HG03280 (cell line): ENCODE data around the gene TAPBP.
A peak's percentile ranks its signal among the peaks of the same experiment; 100 is the strongest.
"Not testable (repeated sequence)": the region's sequence is repeated elsewhere in the genome, so short reads cannot be mapped to it uniquely, and the experiment has no call there.

Experiments used
- ATAC-seq: cut with Tn5 transposase; IDR thresholded peaks from one replicate; pipeline ENCODE4 v1.9.1; 2021; ENCODE audit warnings: mild to moderate bottlenecking, moderate library complexity; ENCODE audit not compliant: unreplicated experiment

The TAPBP gene

DNA sequence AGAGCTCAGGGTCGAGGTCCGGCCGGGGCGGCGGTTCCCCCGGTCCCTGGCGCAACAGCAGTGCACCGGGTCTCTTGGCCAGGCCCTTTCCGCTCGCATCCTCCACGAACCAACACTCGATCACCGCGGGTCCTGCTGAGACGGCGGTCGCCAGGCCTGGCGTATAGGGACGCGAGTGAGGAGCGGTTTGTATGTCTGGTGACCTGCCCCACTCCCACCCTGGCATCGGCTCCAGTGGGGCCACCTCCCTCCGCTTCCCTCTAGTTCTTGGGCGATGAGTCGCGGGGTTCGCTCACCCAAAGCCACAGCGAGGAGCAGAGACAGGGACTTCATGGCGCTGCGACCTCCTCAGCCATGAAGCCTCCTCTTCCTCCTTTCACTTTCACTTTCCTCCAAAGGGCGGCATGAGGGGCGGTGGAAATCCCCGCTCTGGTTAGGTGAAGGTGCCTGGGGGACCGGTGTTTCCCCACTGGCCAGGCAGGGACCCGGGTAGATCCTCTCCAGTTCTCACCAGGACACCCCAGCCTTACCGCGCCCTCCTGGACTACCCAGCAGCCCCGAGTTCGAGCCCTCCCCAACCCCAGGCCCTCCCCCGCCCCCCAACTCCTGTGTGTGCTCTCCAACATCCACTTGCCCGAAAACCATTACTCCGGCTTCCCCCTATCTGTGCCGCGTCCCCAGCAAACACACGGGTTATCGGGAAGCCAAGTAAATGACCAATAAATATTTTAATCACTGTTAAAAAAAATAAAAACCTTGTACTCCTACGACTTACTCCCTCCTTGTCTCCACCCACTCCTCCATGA lies at the start of gene TAPBP:
Gene TAPBP, minus strand, starts transcription at position 370 of the 806 bp plus-strand sequence. Its CDS starts 37 bp downstream, at position 333.
- peak; percentile 25 for ATAC-seq

DNA sequence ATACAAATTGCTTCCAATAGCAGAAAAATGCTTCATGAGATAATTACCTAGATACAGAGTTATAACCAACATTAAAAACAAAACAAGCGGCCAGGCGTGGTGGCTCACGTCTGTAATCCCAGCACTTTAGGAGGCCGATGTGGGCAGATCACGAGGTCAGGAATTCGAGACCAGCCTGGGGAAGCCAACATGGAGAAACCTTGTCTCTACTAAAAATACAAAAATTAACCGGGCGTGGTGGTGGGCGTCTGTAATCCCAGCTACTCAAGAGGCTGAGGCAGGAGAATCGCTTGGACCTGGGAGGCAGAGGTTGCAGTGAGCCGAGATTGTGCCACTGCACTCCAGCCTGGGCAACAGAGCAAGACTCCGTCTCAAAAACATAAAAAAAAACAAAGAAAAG lies 49.6 kb upstream of the TAPBP start:
- not testable (repeated sequence) for ATAC-seq

- ATAC-seq, result no peak
These were observed 45.5 kb upstream of the TAPBP start for GRCh38 chr6:33359331-33359730.

- not testable (repeated sequence) for ATAC-seq
These were observed 43.4 kb upstream of the TAPBP start for GRCh38 chr6:33357160-33357871.

DNA sequence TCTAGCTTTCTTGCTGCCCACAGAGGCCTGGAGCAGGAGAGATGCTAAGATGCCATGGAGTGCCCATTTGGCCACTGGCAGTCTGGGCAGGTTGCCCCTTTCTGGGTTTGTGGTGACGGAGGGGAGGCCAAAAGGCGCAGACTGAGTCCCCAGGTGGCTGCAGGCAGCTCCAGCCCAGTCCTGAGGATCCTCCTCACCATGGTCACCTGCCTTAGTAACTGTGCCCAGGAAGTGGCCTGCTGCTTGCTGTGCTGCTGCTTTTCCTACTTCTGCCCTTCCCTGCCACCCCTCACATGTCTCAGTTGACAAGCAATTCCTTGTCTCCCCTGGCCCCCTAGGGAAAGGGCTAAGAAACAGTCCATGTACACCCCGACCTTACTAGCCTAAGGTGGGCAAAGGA lies 42.4 kb upstream of the TAPBP start:
- no peak for ATAC-seq

DNA sequence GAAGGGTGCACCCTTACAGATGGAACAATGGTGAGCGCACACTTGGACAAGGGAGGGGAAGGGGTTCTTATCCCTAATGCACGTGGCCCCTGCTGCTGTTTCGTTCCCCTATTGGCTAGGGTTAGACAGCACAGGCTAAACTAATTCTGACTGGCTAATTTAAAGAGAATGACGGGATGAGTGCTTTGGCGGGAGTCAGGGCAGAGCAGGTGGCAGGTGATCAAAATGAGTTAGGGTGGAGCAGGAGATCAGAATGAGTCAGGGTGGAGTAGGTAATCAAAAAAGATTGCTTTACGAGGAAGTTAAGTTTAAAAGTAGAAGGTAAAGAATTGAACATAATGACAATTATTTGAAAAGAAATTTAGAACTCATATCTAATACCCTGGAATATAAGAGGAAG lies 42.0 kb upstream of the TAPBP start:
- ATAC-seq, result not testable (repeated sequence)

- ATAC-seq, result no peak
These were observed 33.9 kb upstream of the TAPBP start for GRCh38 chr6:33347816-33348215.

DNA sequence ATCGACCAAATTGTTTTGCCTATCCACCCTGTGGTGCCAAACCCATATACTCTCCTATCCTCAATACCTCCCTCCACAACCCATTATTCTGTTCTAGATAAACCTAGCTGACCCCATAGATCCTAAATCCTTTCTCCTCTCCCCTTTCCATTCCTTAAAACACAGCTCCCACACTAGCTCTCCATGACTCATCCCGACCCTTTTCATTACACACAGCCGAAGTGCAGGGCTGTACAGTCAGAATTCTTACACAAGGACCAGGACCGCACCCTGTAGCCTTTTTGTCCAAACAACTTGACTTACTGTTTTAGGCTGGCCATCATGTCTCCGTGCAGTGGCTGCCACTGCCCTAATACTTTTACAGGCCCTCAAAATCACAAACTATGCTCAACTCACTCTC lies 33.1 kb upstream of the TAPBP start:
- not testable (repeated sequence) for ATAC-seq

DNA sequence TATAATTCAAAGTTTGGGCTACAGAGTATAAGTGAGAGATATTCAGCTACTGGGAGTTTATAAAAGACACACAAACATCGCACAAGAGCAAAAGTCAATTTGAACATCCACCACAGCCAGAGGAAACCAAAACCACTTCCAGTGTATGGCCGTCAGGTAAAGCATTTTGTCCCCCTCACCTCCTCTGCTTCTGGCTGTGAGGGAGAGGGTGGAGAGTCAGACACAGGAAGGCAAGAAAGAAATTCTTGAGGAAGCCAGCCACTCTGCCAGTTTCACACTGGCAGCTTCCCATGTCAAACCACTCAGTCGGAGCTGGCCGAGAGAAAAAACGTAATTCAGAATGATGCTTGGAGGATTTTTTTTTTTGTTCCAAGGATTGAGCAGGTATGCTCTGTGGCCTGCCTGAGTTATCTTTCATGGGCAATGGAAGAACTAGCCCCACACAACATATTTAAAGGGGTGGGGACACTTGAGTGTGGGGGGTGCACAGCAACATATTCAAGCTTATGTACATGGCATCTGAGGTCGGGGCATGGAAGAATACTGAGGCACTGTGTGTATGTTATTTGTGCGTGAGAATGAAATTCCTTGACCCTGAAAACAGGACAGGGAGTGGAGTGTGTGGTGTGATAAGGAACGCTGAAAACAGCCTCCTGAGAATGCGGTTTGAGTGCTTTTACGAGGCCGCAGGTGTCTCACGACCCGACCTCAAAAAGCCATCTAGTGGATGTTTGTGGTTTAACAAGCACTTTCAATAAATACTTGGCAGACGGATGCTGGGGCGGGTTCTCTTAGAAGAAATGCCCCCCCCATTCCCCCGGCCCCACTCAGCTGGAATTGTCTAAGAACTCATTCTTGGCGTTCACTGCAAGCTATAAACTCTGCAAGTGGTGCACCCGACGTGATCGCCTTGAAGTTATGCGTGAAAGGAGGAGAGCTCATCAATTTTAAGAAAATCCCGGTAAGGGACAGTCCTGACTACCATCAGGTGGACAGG lies 31.1 kb upstream of the TAPBP start:
- ATAC-seq, result no peak

DNA sequence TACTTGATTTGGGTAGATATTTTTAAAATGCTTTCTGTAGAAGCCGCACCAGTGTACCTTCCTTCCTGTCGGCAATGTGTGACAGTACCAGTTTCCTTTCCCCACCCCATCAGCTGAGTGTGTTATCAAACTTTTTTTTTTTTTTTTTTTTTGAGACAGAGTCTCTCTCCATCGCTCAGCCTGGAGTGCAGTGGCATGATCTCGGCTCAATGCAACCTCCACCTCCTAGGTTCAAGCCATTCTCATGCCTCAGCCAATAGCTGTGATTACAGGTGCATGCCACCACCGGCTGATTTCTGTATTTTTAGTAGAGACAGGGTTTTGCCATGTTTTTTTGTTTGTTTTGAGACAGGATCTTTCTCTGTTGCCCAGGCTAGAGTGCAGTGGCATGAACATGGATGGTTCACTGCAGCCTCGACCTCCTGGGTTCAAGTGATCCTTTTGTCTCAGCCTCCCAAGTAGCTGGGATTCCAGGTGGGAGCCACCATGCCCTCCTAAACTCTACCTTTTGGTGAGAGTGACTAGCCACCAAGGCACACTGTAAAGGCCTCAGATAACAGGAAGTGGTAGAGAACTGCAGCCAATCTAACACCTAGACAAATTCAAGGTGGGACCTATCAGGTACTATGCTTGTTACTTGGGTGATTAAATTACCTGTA lies 30.2 kb upstream of the TAPBP start:
- no peak for ATAC-seq

- ATAC-seq, result not testable (repeated sequence)
These were observed 29.7 kb upstream of the TAPBP start for GRCh38 chr6:33343606-33343952.

- ATAC-seq, result no peak
These were observed 25.3 kb upstream of the TAPBP start for GRCh38 chr6:33339193-33339592.

DNA sequence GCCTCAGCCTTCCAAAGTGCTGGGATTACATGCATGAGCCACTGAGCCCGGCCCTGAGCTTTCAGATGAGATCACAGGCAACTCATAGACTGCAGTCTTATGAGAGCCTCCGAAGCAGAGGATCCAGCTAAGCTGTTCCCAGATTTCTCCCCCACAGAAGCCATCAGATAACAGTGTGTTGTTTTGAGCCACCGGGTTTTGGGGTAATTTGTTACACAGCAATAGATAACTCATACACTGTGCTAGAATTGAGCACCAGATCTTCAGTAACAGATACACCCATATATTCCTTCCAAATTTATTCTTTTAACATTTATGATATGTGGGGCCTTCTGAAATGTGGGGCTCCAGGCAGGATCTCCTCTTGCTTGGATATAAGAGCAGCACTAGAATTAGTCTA lies 22.6 kb upstream of the TAPBP start:
- no peak for ATAC-seq

GRCh38 chr6:33335916-33336315 lies 22.0 kb upstream of the TAPBP start:
- ATAC-seq, result no peak

DNA sequence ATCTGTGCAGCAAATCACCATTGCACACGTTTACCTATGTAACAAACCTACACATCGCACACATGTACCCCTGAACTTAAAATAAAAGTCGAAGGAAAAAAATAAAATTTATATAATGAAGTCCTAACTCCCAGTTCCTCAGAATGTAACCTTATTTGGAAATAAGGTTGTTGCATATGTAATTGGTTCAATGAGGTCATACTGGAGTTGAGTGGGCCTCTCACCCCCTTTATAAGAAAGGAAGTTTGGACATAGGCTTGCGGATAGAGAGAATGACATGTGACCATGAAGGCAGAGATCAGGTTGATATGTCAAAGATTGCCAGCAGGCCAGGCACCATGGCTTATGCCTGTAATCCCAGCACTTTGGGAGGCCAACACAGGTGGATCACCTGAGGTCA lies 19.8 kb upstream of the TAPBP start:
- no peak for ATAC-seq

GRCh38 chr6:33330736-33331135 lies 16.9 kb upstream of the TAPBP start:
- ATAC-seq, result no peak

- no peak for ATAC-seq
These were observed 15.2 kb upstream of the TAPBP start for GRCh38 chr6:33329058-33329457.

GRCh38 chr6:33324125-33324524 lies 10.2 kb upstream of the TAPBP start:
- ATAC-seq, result no peak

GRCh38 chr6:33323623-33323948 lies 9.7 kb upstream of the TAPBP start:
- peak; percentile 7 for ATAC-seq

DNA sequence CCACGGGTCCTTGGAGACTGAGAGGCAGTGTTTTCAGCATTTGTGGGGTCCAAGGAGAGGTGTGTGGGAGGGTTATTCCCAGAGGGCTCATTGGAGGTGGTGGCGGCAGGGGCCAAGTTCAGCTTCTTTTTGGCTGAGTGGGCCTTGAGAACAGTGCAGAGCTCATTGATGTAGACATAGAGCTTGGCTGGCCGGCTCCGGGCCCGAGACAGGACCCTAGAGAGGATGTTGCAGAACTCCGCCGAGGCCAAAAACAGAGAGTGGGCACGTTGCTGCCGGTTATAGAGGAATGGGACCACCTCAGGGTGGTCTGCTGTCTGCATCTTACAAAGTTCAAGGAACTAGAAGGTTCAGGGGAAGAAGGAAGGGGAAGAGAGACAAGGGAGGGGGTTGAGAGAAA lies 7.3 kb upstream of the TAPBP start:
- ATAC-seq, result no peak
